ENCODE data around the gene ANKEF1. TPM values are rescaled to one million over a fixed set of nuclear protein-coding genes. Genes with fewer than 3 reads are reported as not detected.

ANKEF1 gene
- total and polyA plus RNA-seq, 2 experiments from 2014 or later, result 4.7 to 9.7 TPM

DNA sequence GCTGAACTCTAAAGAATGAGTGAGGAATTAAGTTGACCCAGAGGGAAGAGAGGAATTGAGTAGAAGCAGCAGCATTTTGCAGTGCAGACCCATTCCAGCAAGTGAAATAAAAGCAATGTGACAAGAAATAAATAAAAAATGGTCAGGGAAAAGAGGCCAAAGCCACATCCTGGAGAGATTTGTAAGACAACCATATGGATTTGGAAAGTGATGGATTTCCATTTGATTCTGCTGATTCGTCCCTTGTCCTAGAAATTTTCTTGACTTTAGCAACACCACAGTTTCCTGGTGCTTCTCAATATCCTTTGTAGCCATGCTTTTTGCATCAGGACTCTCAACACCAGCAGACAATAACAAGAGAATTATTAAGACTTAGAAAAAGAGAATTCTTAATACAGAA lies 29.8 kb downstream of the ANKEF1 start:
- peaks cover 7% of the 10 kb centered on the region for H3K4me1 ChIP-seq (ENCODE audit: insufficient read depth)
- no peak overlapping the region for H3K27ac ChIP-seq (ENCODE audit: low read depth)
- H3K36me3 ChIP-seq (ENCODE audit: insufficient read depth), result no peaks in the 10 kb centered on the region
- H2AFZ ChIP-seq, result no peak overlapping the region
- no peaks in the 10 kb centered on the region for H3K9me2 ChIP-seq (ENCODE audit: insufficient read depth)
- H3F3A ChIP-seq (replicated peaks; ENCODE audit: low read depth), result no peaks in the 10 kb centered on the region
- no peaks in the 10 kb centered on the region for H4K20me1 ChIP-seq (replicated peaks; ENCODE audit: insufficient read depth)
- peaks cover 3% of the 10 kb centered on the region for H3K27me3 Mint-ChIP-seq (ENCODE audit: insufficient read depth, low read depth, poor library complexity)
- H3K4me3 Mint-ChIP-seq, result no peak overlapping the region
- no peak for DNase-seq (ENCODE audit: low spot score)
- TF ChIP-seq STAT1 (IDR thresholded peaks at IDR 0.05; ENCODE audit: unreplicated experiment) (no peak), JUNB (IDR thresholded peaks at IDR 0.05; ENCODE audit: unreplicated experiment) (no peak), EZH2phosphoT487 (IDR thresholded peaks at IDR 0.05; ENCODE audit: unreplicated experiment) (no peak), REST (IDR thresholded peaks at IDR 0.05; ENCODE audit: unreplicated experiment) (no peak)
- ATAC-seq, result no peak
- no peaks in the 10 kb centered on the region for H3K36me3 Mint-ChIP-seq (ENCODE audit: low read depth)
- H3K4me2 ChIP-seq, result no peak overlapping the region
- 0 out of 3 replicates have a peak, but pooled peaks cover 3% of the 10 kb centered on the region for H3K9me3 Mint-ChIP-seq
- H3K27me3 ChIP-seq (ENCODE audit: insufficient read depth), result no peaks in the 10 kb centered on the region
- no peak overlapping the region for H3K27ac Mint-ChIP-seq
- H3K4me1 Mint-ChIP-seq, result peaks cover 9% of the 10 kb centered on the region
- H3K79me2 ChIP-seq (replicated peaks; ENCODE audit: insufficient read depth), result no peaks in the 10 kb centered on the region
- no peak overlapping the region for H3K4me3 ChIP-seq

GRCh38 chr20:10065154-10065833 lies 30.5 kb downstream of the ANKEF1 start:
- Histone ChIP-seq H3F3A (replicated peaks; ENCODE audit: low read depth) (no peaks in the 10 kb centered on the region), H3K4me3 (no peak overlapping the region), H3K4me2 (no peak overlapping the region), H4K20me1 (replicated peaks; ENCODE audit: insufficient read depth) (no peaks in the 10 kb centered on the region), H2AFZ (no peak overlapping the region), H3K9me2 (ENCODE audit: insufficient read depth) (no peaks in the 10 kb centered on the region), H3K36me3 (ENCODE audit: insufficient read depth) (no peaks in the 10 kb centered on the region), H3K27ac (ENCODE audit: low read depth) (no peak overlapping the region), H3K79me2 (replicated peaks; ENCODE audit: insufficient read depth) (no peaks in the 10 kb centered on the region), H3K27me3 (ENCODE audit: insufficient read depth) (no peaks in the 10 kb centered on the region), H3K4me1 (ENCODE audit: insufficient read depth) (peaks cover under 1% of the 10 kb centered on the region; the same call in 1 of the 2 replicates)
- DNase-seq (ENCODE audit: low spot score), result no peak
- Mint-ChIP-seq H3K27ac (no peak overlapping the region), H3K27me3 (ENCODE audit: insufficient read depth, low read depth, poor library complexity) (peaks cover 3% of the 10 kb centered on the region), H3K36me3 (ENCODE audit: low read depth) (no peaks in the 10 kb centered on the region), H3K4me1 (peaks cover 5% of the 10 kb centered on the region), H3K9me3 (0 out of 3 replicates have a peak, but pooled peaks cover 3% of the 10 kb centered on the region), H3K4me3 (no peak overlapping the region)
- no peak for TF ChIP-seq REST (IDR thresholded peaks at IDR 0.05; ENCODE audit: unreplicated experiment)
- TF ChIP-seq EZH2phosphoT487 (IDR thresholded peaks at IDR 0.05; ENCODE audit: unreplicated experiment), result no peak
- ATAC-seq, result no peak
